Activated naive CD4-positive, alpha-beta T cell treated with anti-CD3 and anti-CD28 coated beads, Interleukin-2, amount 50 U/mL, for 72 hours (primary cell): Measurements from ENCODE around the gene DCUN1D1. TPM values are rescaled to one million over a fixed set of nuclear protein-coding genes. Genes with fewer than 3 reads are reported as not detected.
"Not testable (repeated sequence)": the region's sequence is repeated elsewhere in the genome, so short reads cannot be mapped to it uniquely, and the experiment has no call there.

Experiments used
- ATAC-seq, 2 donors: fragments of 150-1000 bp; cut with Tn5 transposase; 2 replicates each; pipeline ENCODE4 v1.10.0; 2021; ENCODE audit warnings: mild to moderate bottlenecking in 2 of 2, moderate library complexity in 2 of 2
- DNase-seq, 2 donors: peaks; one replicate each; pipeline ENCODE4 v3.0.0; 2021 to 2022; ENCODE audit warnings: low spot score in 2 of 2
- H3K27ac Mint-ChIP-seq, 2 donors: one replicate each; pipeline ENCODE4 v1.8.0; 2022; ENCODE audit warnings: mild to moderate bottlenecking in 2 of 2, mixed read lengths in 2 of 2
- H3K36me3 Mint-ChIP-seq, 2 donors: one replicate each; pipeline ENCODE4 v1.8.0; 2022; ENCODE audit warnings: mixed read lengths in 2 of 2
- H3K9me3 Mint-ChIP-seq, 2 donors: one replicate each; pipeline ENCODE4 v1.8.0; 2022; ENCODE audit warnings: mixed read lengths in 2 of 2
- total RNA-seq, 2 donors: library from RNA; stranded (reverse); gene quantifications; one replicate each; pipeline ENCODE4 v1.2.3, GENCODE V29; 2022

Gene DCUN1D1
- 10 to 100 TPM; 30.6 to 50.2 TPM for total RNA-seq

- no peaks in the 10 kb centered on the region for H3K9me3 Mint-ChIP-seq
Observed at GRCh38 chr3:182980204-182981037, at the start of gene DCUN1D1. TSS of gene DCUN1D1 (minus strand) at chr3:182980538. CDS start at chr3:182980489, 49 bp downstream.

GRCh38 chr3:183028416-183028815, 48.1 kb upstream of the DCUN1D1 start:
- Mint-ChIP-seq H3K9me3 (no peaks in the 10 kb centered on the region), H3K36me3 (peaks cover 9 to 22% of the 10 kb centered on the region in 2 donors), H3K27ac (no peak overlapping the region)
- no peak for ATAC-seq
- no peak for DNase-seq

More at GRCh38 chr3:182980204-182981037, at the start of gene DCUN1D1:
- DNase-seq = peak; percentile 91 to 93
- peak within 1 kb of the TSS; percentile 82 to 87 for H3K27ac Mint-ChIP-seq
- peaks cover 8 to 9% of the 10 kb centered on the region in 2 donors for H3K36me3 Mint-ChIP-seq
- peak; percentile 95 to 96 for ATAC-seq

- Mint-ChIP-seq H3K9me3 (no peaks in the 10 kb centered on the region), H3K36me3 (peaks cover 9 to 22% of the 10 kb centered on the region in 2 donors), H3K27ac (no peak overlapping the region)
- DNase-seq (no peak), ATAC-seq (no peak)
Observed at GRCh38 chr3:183027276-183027675, 46.9 kb upstream of the DCUN1D1 start.

GRCh38 chr3:183022936-183023516, 42.7 kb upstream of the DCUN1D1 start:
- no peak overlapping the region for H3K27ac Mint-ChIP-seq
- DNase-seq = no peak
- ATAC-seq = no peak
- H3K9me3 Mint-ChIP-seq = no peaks in the 10 kb centered on the region
- peaks cover 0 to 4% of the 10 kb centered on the region in 2 donors for H3K36me3 Mint-ChIP-seq

GRCh38 chr3:183018421-183019192, 38.3 kb upstream of the DCUN1D1 start:
- Mint-ChIP-seq H3K9me3 (no peaks in the 10 kb centered on the region), H3K36me3 (no peaks in the 10 kb centered on the region), H3K27ac (no peak overlapping the region)
- ATAC-seq (peak in 1 of 2 donors; percentile 53), DNase-seq (no peak)

- Mint-ChIP-seq H3K27ac (peak overlapping the region in 1 of 2 donors; percentile 30), H3K9me3 (no peaks in the 10 kb centered on the region), H3K36me3 (no peaks in the 10 kb centered on the region)
- DNase-seq (no peak), ATAC-seq (no peak)
Observed at GRCh38 chr3:183015185-183015584, 34.8 kb upstream of the DCUN1D1 start.

GRCh38 chr3:183013856-183014255, 33.5 kb upstream of the DCUN1D1 start:
- ATAC-seq = no peak

GRCh38 chr3:183013074-183013473, 32.7 kb upstream of the DCUN1D1 start:
- DNase-seq (no peak), ATAC-seq (no peak)
- H3K9me3 Mint-ChIP-seq = no peaks in the 10 kb centered on the region
- no peaks in the 10 kb centered on the region for H3K36me3 Mint-ChIP-seq
- H3K27ac Mint-ChIP-seq = no peak overlapping the region

More at GRCh38 chr3:183013856-183014255, 33.5 kb upstream of the DCUN1D1 start:
- Mint-ChIP-seq H3K36me3 (no peaks in the 10 kb centered on the region), H3K9me3 (no peaks in the 10 kb centered on the region), H3K27ac (peak overlapping the region in 1 of 2 donors; percentile 55)
- no peak for DNase-seq

- DNase-seq = no peak
- Mint-ChIP-seq H3K9me3 (no peaks in the 10 kb centered on the region), H3K36me3 (no peaks in the 10 kb centered on the region), H3K27ac (no peak overlapping the region)
- ATAC-seq = no peak
Observed at GRCh38 chr3:183008800-183009199, 28.5 kb upstream of the DCUN1D1 start.

GRCh38 chr3:183008303-183008702, 28.0 kb upstream of the DCUN1D1 start:
- no peak for DNase-seq
- Mint-ChIP-seq H3K9me3 (no peaks in the 10 kb centered on the region), H3K36me3 (no peaks in the 10 kb centered on the region), H3K27ac (no peak overlapping the region)
- no peak for ATAC-seq

GRCh38 chr3:183006396-183007002, 26.2 kb upstream of the DCUN1D1 start:
- ATAC-seq (no peak), DNase-seq (no peak)
- Mint-ChIP-seq H3K27ac (no peak overlapping the region), H3K36me3 (no peaks in the 10 kb centered on the region), H3K9me3 (no peaks in the 10 kb centered on the region)

GRCh38 chr3:182999767-183000166, 19.4 kb upstream of the DCUN1D1 start:
- ATAC-seq (no peak), DNase-seq (no peak)
- H3K36me3 Mint-ChIP-seq = peaks cover 0 to 5% of the 10 kb centered on the region in 2 donors
- no peak overlapping the region for H3K27ac Mint-ChIP-seq
- peaks cover 3 to 9% of the 10 kb centered on the region in 2 donors for H3K9me3 Mint-ChIP-seq

- not testable (repeated sequence) for ATAC-seq
- peaks cover 7 to 14% of the 10 kb centered on the region in 2 donors for H3K9me3 Mint-ChIP-seq
- peaks cover 0 to 10% of the 10 kb centered on the region in 2 donors for H3K36me3 Mint-ChIP-seq
Observed at GRCh38 chr3:182993486-182994201, 13.3 kb upstream of the DCUN1D1 start.

GRCh38 chr3:182989566-182989965, 9.2 kb upstream of the DCUN1D1 start:
- no peak for ATAC-seq
- no peak for DNase-seq
- Mint-ChIP-seq H3K9me3 (peaks cover 4 to 5% of the 10 kb centered on the region in 2 donors), H3K36me3 (peaks cover 0 to 5% of the 10 kb centered on the region in 2 donors), H3K27ac (peak overlapping the region in 1 of 2 donors; percentile 89)

More at GRCh38 chr3:182993486-182994201, 13.3 kb upstream of the DCUN1D1 start:
- not testable (repeated sequence) for DNase-seq, H3K27ac Mint-ChIP-seq

- ATAC-seq = no peak
- H3K27ac Mint-ChIP-seq = no peak overlapping the region
- DNase-seq = no peak
- H3K36me3 Mint-ChIP-seq = no peaks in the 10 kb centered on the region
- H3K9me3 Mint-ChIP-seq = no peaks in the 10 kb centered on the region
Observed at GRCh38 chr3:182986021-182986420, 5.7 kb upstream of the DCUN1D1 start.

- ATAC-seq (no peak), DNase-seq (no peak)
- Mint-ChIP-seq H3K36me3 (peaks cover 8 to 9% of the 10 kb centered on the region in 2 donors), H3K9me3 (no peaks in the 10 kb centered on the region), H3K27ac (no peak overlapping the region)
Observed at GRCh38 chr3:182983876-182984275, 3.5 kb upstream of the DCUN1D1 start.
